ENCODE measurements around the gene ABR. TPM values are rescaled to one million over a fixed set of nuclear protein-coding genes. Genes with fewer than 3 reads are reported as not detected.

ABR gene
- total RNA-seq, 2 experiments from 2014 or later, result 32.1 to 33.4 TPM

DNA sequence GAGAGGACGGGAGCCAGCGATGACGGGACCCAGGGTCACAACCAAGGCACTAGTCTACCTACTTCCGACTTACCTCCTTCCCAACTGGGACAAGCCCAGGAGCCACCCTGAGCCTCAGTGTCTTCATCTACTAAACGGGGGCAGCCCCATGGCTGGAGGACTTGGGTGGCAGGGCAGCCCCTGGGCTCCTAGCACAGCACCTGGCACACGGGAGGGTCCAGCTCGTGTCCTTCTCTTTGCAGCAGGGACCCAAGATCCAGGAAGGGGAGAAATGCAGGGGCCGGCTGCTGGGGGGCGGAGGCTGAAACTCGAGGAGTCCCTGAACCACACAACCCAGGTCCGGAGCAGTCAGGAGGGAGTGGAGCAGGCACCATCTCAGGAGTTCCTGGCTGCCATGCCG is 63.2 kb downstream of the ABR start:
- Mint-ChIP-seq H3K36me3 (ENCODE audit: low read depth) (no peaks in the 10 kb centered on the region), H3K4me3 (no peak overlapping the region), H3K27me3 (ENCODE audit: low read depth) (no peaks in the 10 kb centered on the region), H3K27ac (no peak overlapping the region), H3K4me1 (ENCODE audit: low read depth) (peaks cover 23% of the 10 kb centered on the region), H3K9me3 (no peaks in the 10 kb centered on the region)
- no peak for DNase-seq
- CTCF ChIA-PET, result interaction anchor here (0.6 kb wide), 1 partner anchor 143 kb away, joined by 4 read pairs; no protein-coding TSS in a partner anchor
- intact Hi-C loops (cut with micrococcal nuclease), result no loop called here

DNA sequence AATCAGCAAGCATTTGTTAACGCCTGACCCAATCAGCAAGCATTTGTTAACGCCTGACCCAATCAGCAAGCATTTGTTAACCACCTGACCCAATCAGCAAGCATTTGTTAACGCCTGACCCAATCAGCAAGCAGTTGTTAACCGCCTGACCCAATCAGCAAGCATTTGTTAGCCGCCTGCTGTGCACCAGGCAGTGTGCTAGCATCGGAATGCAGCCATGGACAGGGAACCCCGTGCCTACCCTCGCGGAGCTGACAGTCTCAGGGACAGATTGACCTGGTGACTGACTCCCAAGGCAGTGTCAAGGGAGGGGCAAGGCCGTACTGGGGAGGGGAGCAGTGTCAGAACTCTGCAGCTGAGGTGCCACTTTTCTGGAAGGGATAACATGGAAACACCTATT is 66.9 kb downstream of the ABR start:
- CTCF ChIA-PET, result interaction anchor here (1.8 kb wide), 1 partner anchor 11 kb away, joined by 8 read pairs; no protein-coding TSS in a partner anchor
- intact Hi-C loops (cut with micrococcal nuclease), result no loop called here
- no peaks in the 10 kb centered on the region for H3K36me3 Mint-ChIP-seq (ENCODE audit: low read depth)
- no peak overlapping the region for H3K4me3 Mint-ChIP-seq
- H3K4me1 Mint-ChIP-seq (ENCODE audit: low read depth), result peaks cover 46% of the 10 kb centered on the region
- no peak for DNase-seq
- no peak overlapping the region for H3K27ac Mint-ChIP-seq
- H3K9me3 Mint-ChIP-seq, result no peaks in the 10 kb centered on the region
- H3K27me3 Mint-ChIP-seq (ENCODE audit: low read depth), result no peaks in the 10 kb centered on the region

DNA sequence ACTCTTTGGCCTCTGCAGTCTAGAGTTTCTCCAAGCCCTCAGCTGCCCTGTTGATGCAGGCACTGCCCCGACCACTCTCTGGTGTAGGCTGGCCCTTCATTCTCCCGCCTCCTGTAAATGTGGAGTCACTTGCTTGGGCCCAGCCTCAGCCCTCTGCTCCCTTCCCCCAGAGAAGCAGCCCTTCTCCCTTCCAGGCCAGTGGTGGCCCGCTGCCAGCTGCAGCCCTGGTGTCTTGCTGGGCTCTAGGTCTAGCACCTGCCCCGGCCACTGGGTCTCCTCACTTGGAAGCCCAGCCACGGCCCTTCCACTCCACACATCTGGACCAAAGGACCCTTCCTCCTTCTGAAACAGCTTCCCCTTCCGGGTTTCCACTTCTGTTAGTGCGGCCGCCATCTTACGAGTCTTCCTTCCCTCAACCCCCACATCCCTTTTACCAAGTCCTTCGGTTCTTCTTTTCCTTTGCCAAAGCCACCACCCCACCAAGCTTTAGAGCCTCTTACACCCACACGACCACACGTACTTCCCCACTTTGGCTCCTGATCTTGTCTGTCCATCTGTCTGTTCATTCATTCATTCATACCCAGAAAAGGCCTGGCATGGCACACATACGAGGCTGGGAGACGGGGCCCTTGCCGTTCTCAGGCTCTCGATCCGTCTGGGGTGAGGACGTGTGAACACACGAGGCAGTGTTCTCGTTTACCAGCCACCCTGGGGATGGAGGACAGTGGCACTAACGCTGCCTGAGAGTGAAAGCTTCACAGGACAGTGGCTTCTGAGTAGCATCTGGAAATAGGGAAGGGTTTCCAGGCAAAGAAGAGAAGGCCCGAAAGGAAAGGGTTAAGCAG is 68.0 kb downstream of the ABR start:
- Mint-ChIP-seq H3K4me1 (ENCODE audit: low read depth) (peaks cover 51% of the 10 kb centered on the region), H3K9me3 (no peaks in the 10 kb centered on the region), H3K27me3 (ENCODE audit: low read depth) (no peaks in the 10 kb centered on the region), H3K36me3 (ENCODE audit: low read depth) (no peaks in the 10 kb centered on the region), H3K27ac (peak overlapping the region; percentile 37), H3K4me3 (peak overlapping the region; percentile 47)
- CTCF ChIA-PET, result interaction anchor here (1.8 kb wide), 1 partner anchor 12 kb away, joined by 8 read pairs; no protein-coding TSS in a partner anchor
- no peak for DNase-seq
- intact Hi-C loops (cut with micrococcal nuclease), result no loop called here

DNA sequence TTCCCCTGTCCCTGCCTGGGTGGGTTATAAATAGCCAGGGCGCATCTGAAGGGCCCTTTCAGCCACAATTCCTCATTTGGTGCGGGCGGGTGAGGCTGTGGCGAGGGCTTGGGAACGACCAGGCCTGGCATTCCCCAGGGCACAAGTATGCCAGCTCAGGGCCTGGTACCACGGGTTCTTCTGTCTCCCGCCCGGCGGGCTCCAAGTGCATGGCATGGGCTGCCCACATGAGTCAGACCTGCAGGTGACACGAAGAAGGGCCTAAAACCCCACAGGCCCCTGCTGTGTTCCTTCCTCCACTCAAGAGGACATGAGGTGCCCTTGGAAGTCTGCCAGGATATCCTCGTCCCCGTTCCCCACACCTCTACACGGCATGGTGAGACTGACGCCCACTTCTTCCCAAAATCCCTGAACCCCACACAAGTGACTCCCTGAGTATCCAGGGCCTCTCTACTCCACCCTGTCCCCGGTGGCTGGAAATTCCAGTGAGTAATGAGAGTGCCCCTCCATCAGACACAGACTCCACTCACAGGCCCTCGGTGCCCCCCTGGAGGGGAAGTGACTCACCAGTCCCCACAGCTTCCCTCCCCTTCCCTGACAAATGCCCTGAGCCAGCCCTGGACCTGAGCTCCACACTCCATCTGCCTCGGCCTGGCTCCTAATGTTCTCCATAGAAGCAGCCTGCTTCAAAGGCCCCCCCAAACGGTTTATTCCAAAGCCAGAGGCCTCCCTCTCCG is 68.8 kb downstream of the ABR start:
- Mint-ChIP-seq H3K4me3 (peak overlapping the region; percentile 47), H3K36me3 (ENCODE audit: low read depth) (no peaks in the 10 kb centered on the region), H3K27me3 (ENCODE audit: low read depth) (no peaks in the 10 kb centered on the region), H3K4me1 (ENCODE audit: low read depth) (peaks cover 50% of the 10 kb centered on the region), H3K9me3 (no peaks in the 10 kb centered on the region), H3K27ac (no peak overlapping the region)
- intact Hi-C loops (cut with micrococcal nuclease), result no loop called here
- CTCF ChIA-PET, result interaction anchor here (1.3 kb wide), 1 partner anchor 11 kb away, joined by 10 read pairs; no protein-coding TSS in a partner anchor
- DNase-seq, result peak; percentile 42

DNA sequence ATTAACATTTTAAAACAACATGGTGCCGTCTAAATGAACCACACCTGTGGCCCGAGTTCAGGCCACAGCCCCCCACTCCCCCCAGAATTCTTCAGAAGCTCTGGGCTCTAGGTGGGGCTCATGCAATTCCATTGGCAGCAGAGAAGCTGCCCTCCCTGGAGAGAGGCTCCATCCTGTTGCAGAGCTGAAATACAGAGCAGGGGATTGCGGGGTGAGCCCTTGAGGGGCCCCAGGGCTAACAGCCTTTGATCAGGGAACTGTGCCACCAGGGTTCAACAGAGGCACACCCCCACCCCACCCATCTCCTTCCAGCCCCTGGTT is 69.3 kb downstream of the ABR start:
- CTCF ChIA-PET, result interaction anchor here (1.1 to 1.3 kb wide), 2 partner anchors 12 to 77 kb away, joined by 5 to 10 read pairs; no protein-coding TSS in a partner anchor
- H3K36me3 Mint-ChIP-seq (ENCODE audit: low read depth), result no peaks in the 10 kb centered on the region
- peak overlapping the region; percentile 73 for H3K4me3 Mint-ChIP-seq
- peaks cover 48% of the 10 kb centered on the region for H3K4me1 Mint-ChIP-seq (ENCODE audit: low read depth)
- intact Hi-C loops (cut with micrococcal nuclease), result no loop called here
- no peak for DNase-seq
- H3K27ac Mint-ChIP-seq, result peak overlapping the region; percentile 65
- H3K27me3 Mint-ChIP-seq (ENCODE audit: low read depth), result no peaks in the 10 kb centered on the region
- H3K9me3 Mint-ChIP-seq, result no peaks in the 10 kb centered on the region

DNA sequence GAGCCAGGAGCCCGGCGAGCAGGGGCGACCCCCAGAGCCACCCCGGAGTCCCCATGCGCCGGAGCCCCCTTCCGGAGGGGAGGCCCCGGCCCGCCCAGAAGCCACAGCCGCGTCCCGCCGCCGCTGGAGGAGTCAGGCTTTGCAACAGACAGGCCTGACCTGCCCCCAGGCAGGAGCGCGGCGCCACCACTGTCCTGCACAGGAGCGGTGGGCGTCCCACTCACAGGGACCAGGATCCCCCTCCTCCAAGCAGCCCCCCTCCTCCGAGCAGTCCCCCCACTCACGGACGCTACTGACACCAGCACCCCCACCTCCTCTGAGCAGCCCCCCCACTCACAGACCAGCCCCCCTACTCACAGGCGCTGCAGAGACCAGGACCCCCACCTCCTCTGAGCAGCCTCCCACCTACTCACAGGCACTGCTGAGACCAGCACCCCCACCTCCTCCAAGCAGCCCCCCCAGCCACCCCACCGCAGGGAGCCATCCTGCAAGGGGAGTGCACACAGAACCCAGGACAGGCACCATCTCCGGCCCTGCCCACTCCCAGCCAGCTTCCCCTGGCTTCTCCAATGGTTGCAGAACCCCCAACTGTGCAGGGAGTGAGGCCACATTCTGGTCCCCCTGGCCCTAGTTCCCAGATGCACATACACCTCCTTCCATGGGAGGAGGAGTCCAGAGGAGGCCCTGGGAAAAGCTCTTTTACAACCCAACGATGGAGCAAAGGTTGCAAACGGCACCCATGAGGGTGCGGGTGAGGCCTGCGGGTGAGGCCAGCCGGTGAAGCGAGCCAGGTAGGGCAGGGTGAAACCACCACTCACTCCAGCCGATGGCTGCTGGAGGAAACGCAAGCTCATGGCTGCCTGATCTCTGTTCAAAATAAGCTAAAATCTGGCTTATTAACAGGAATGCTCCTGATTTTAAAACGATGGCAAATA is 69.9 kb downstream of the ABR start:
- Mint-ChIP-seq H3K27ac (peak overlapping the region; percentile 65), H3K9me3 (no peaks in the 10 kb centered on the region), H3K36me3 (ENCODE audit: low read depth) (no peaks in the 10 kb centered on the region), H3K4me1 (ENCODE audit: low read depth) (peaks cover 42% of the 10 kb centered on the region), H3K4me3 (peak overlapping the region; percentile 73), H3K27me3 (ENCODE audit: low read depth) (no peaks in the 10 kb centered on the region)
- CTCF ChIA-PET, result interaction anchor here (1.1 to 1.3 kb wide), 2 partner anchors 12 to 78 kb away, joined by 5 to 10 read pairs; no protein-coding TSS in a partner anchor
- peak; percentile 68 for DNase-seq
- intact Hi-C loops (cut with micrococcal nuclease), result loop anchor here (5.0 kb wide), 1 partner anchor 113 kb away; the partner anchor contains the start of gene TIMM22

DNA sequence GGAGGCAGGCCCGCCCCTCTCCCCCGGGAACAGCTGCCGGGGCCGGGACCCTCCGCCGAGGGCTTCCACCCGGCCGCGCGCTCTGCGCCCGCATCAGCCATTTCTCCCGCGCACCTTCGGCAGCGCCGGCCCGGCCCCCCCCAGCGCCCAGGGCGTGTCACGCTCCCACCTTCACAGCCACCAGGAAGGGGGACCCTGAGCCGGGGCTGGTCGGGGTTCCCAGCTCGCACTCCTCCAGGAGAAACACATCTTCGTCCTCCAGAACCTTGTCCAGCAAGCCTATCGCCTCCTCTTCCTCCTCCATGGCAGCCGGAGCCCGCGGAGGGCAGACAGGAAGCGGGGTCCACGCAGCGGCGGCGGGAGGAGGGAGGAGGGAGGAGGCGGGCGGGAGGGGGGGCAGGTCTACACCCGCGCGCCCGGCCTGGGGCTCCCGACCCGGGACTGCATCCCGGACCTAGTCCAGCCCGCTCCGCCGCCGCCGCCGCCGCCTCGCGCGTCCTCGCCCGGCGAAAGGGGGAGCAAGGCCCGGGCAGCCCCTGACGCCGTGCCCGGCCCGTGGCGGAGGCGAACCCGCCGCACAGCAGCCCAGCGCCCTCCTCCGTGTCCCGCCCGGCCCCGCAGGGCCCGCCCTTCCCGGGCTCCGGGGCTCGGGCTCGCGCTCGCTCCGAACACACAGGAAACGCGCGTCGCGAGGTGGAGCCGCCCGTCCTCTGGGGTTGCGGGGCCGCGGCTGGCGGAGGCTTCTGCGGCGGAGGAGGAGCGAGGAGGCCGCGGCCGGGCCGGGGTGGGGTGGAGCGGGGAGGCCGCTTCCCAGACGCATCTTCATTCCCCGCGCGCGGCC is 70.8 kb downstream of the ABR start:
- intact Hi-C loops (cut with micrococcal nuclease), result loop anchor here (5.0 kb wide), 1 partner anchor 112 kb away; the partner anchor contains the start of gene TIMM22
- no peaks in the 10 kb centered on the region for H3K36me3 Mint-ChIP-seq (ENCODE audit: low read depth)
- peak overlapping the region; percentile 83 for H3K4me3 Mint-ChIP-seq
- peaks cover 38% of the 10 kb centered on the region for H3K4me1 Mint-ChIP-seq (ENCODE audit: low read depth)
- CTCF ChIA-PET, result interaction anchor here (1.4 kb wide), 1 partner anchor 14 kb away, joined by 5 read pairs; no protein-coding TSS in a partner anchor
- peak overlapping the region; percentile 77 for H3K27ac Mint-ChIP-seq
- H3K9me3 Mint-ChIP-seq, result no peaks in the 10 kb centered on the region
- no peaks in the 10 kb centered on the region for H3K27me3 Mint-ChIP-seq (ENCODE audit: low read depth)
- DNase-seq, result peak; percentile 71

DNA sequence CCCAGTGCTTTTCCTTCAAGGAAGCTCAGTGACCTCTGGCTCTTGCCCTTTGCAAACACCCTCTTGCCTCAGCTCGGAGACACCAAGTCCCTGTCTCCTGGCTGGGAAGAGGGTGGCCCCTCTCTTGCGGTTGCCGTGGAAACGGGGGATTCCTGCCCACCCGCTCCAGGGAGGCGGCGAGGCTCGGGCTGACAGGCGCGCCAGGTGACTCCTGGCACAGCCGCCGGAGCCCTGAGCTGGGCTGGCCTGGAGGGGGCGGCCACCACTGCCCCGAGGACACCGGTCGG is 71.4 kb downstream of the ABR start:
- H3K4me1 Mint-ChIP-seq (ENCODE audit: low read depth), result peaks cover 38% of the 10 kb centered on the region
- no peaks in the 10 kb centered on the region for H3K27me3 Mint-ChIP-seq (ENCODE audit: low read depth)
- no peaks in the 10 kb centered on the region for H3K36me3 Mint-ChIP-seq (ENCODE audit: low read depth)
- H3K27ac Mint-ChIP-seq, result no peak overlapping the region
- CTCF ChIA-PET, result interaction anchor here (0.6 to 1.4 kb wide), 2 partner anchors 14 to 76 kb away, joined by 4 to 5 read pairs; no protein-coding TSS in a partner anchor
- H3K9me3 Mint-ChIP-seq, result no peaks in the 10 kb centered on the region
- peak overlapping the region; percentile 69 for H3K4me3 Mint-ChIP-seq
- intact Hi-C loops (cut with micrococcal nuclease), result loop anchor here (5.0 kb wide), 1 partner anchor 111 kb away; the partner anchor contains the start of gene TIMM22
- DNase-seq, result no peak

DNA sequence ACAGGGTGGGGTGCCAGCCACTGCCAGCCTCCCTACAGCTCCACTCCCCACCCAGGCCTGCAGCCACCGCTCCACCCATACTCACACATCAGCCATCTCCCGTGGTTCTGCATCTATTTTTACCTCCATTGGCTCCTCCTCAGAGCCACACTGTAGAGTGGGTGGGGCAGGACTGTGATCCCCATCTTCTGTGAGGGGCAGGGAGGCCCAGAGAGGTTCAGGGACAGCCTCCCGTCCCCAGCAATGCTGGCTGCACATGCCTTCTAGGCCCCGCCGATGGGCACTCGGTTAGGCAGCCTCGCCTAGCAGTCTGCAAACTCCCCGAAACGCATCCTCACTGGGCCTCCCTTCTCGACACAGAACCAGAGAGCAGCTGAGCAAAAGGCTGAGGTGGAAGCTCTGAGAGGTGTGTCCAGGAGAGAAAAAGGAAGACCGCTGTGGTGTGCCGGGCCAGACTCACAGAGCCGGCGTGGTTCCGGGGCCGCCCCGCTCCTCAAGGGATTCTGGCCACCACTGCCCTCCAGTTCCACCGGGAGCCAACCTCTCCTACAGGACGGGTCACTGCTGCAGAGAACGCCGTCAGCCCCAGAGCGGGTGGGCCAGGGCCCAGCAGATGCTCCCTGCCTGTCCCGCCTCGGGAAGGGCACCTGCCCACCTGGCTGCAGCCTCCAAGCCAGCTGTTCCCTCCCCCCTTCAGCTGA is 71.9 kb downstream of the ABR start:
- Mint-ChIP-seq H3K27me3 (ENCODE audit: low read depth) (no peaks in the 10 kb centered on the region), H3K36me3 (ENCODE audit: low read depth) (no peaks in the 10 kb centered on the region), H3K9me3 (no peaks in the 10 kb centered on the region), H3K27ac (no peak overlapping the region), H3K4me1 (ENCODE audit: low read depth) (peaks cover 38% of the 10 kb centered on the region), H3K4me3 (peak overlapping the region; percentile 69)
- DNase-seq, result no peak
- CTCF ChIA-PET, result interaction anchor here (0.6 to 1.4 kb wide), 2 partner anchors 15 to 76 kb away, joined by 4 to 5 read pairs; no protein-coding TSS in a partner anchor
- intact Hi-C loops (cut with micrococcal nuclease), result loop anchor here (5.0 kb wide), 1 partner anchor 111 kb away; the partner anchor contains the start of gene TIMM22

DNA sequence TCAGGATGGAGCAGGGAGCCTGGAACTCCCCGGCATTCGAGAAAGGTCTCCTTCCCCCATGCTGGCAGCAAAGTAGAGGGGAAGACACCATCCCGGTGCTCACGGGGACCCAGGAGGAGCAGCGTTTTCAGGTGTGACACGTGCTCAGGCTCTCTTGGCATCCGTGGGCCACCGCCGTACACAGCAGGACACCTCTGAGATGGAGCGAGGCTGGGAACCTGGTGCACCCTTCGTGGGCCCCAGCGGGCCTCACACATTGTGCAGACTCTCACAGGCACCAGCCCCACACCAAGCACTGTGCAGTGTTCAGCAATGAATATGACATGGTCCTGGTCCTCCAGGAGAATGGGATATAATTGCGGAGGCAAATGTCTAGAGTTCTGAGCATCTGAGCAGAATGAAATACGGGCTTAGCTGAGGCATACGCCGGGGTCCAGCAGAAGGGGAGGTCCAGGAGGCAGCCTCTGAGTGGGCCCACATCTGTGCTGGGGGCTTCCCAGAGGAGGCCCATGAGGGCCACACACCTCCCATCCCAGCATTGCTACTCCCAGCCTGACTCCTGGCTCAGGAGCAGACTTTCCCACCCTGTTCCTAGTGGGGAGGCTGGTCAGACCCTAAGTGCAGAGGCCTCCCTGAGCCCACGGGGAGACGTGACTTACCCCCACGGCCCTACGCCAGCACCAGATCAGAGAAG is 72.6 kb downstream of the ABR start:
- intact Hi-C loops (cut with micrococcal nuclease), result loop anchor here (5.0 kb wide), 1 partner anchor 110 kb away; the partner anchor contains the start of gene TIMM22
- CTCF ChIA-PET, result interaction anchor here (0.6 kb wide), 1 partner anchor 98 kb away, joined by 3 read pairs; no protein-coding TSS in a partner anchor
- no peak overlapping the region for H3K27ac Mint-ChIP-seq
- no peaks in the 10 kb centered on the region for H3K36me3 Mint-ChIP-seq (ENCODE audit: low read depth)
- no peak for DNase-seq
- H3K9me3 Mint-ChIP-seq, result no peaks in the 10 kb centered on the region
- peak overlapping the region; percentile 69 for H3K4me3 Mint-ChIP-seq
- no peaks in the 10 kb centered on the region for H3K27me3 Mint-ChIP-seq (ENCODE audit: low read depth)
- H3K4me1 Mint-ChIP-seq (ENCODE audit: low read depth), result peaks cover 38% of the 10 kb centered on the region
